Naive thymus-derived CD4-positive, alpha-beta T cell (primary cell): ENCODE data around the gene MARVELD1. TPM values are rescaled to one million over a fixed set of nuclear protein-coding genes. Genes with fewer than 3 reads are reported as not detected.
"Not testable (repeated sequence)": the region's sequence is repeated elsewhere in the genome, so short reads cannot be mapped to it uniquely, and the experiment has no call there.

Experiments
- ATAC-seq: fragments of 150-1000 bp; cut with Tn5 transposase; 2 replicates; pipeline ENCODE4 v1.10.0; 2021; ENCODE audit warnings: mild to moderate bottlenecking, moderate library complexity
- CTCF ChIA-PET: fragments of 350-600 bp; sonication (Branson Sonifier 250); formaldehyde crosslinking; loops from one replicate; lab custom pipeline; 2021; ENCODE audit warnings: antibody characterized with exemption; lab: Charles Lee
- POLR2A ChIA-PET: fragments of 350-600 bp; sonication (Branson Sonifier 250); formaldehyde crosslinking; loops from one replicate; lab custom pipeline; 2021; ENCODE audit warnings: antibody characterized with exemption, inconsistent platforms; lab: Charles Lee
- DNase-seq, 9 donors: peaks; one replicate each; pipeline versions ENCODE4 v3.0.0 to v3.0.0-alpha.2; 2020 to 2022; ENCODE audit warnings: mixed read lengths in 1 of 9
- H3K27ac ChIP-seq: one replicate; pipeline ENCODE4 v1.7.0; 2013; ENCODE audit warnings: mild to moderate bottlenecking, low read depth, low read length, moderate library complexity
- H3K27me3 ChIP-seq, 2 donors: one replicate each; pipeline ENCODE4 v1.7.0; 2013; ENCODE audit warnings: low read length in 2 of 2, mild to moderate bottlenecking in 2 of 2, moderate library complexity in 2 of 2; ENCODE audit not compliant: control insufficient read depth in 2 of 2, insufficient read depth in 2 of 2
- H3K36me3 ChIP-seq, 3 experiments: 1 replicate in 2 of 3; 2 replicates in 1 of 3; pipeline ENCODE4 v1.7.0; 2013; ENCODE audit warnings: low read length in 3 of 3, mild to moderate bottlenecking in 3 of 3, moderate library complexity in 1 of 3; ENCODE audit not compliant: insufficient read depth in 3 of 3, control insufficient read depth in 2 of 3
- H3K4me1 ChIP-seq, 2 donors: one replicate each; pipeline ENCODE4 v1.7.0; 2013; ENCODE audit warnings: low read length in 2 of 2, mild to moderate bottlenecking in 2 of 2, moderate library complexity in 1 of 2; ENCODE audit not compliant: control insufficient read depth in 2 of 2, insufficient read depth in 2 of 2
- H3K4me3 ChIP-seq: 2 replicates; pipeline ENCODE4 v1.7.0; 2013; ENCODE audit warnings: mild to moderate bottlenecking, low read length
- H3K9me3 ChIP-seq, 3 experiments: 1 replicate in 2 of 3; 2 replicates in 1 of 3; pipeline ENCODE4 v1.7.0; 2013; ENCODE audit warnings: low read length in 3 of 3; ENCODE audit not compliant: control insufficient read depth in 2 of 3
- H3K27ac Mint-ChIP-seq, 9 donors: one replicate each; pipeline ENCODE4 v1.8.0; 2020 to 2022; ENCODE audit warnings: mixed read lengths in 9 of 9, mild to moderate bottlenecking in 8 of 9, moderate library complexity in 5 of 9, inconsistent platforms in 2 of 9
- H3K27me3 Mint-ChIP-seq, 5 donors: one replicate each; pipeline ENCODE4 v1.8.0; 2021 to 2022; ENCODE audit warnings: mixed read lengths in 5 of 5, mild to moderate bottlenecking in 1 of 5
- H3K36me3 Mint-ChIP-seq, 5 donors: one replicate each; pipeline ENCODE4 v1.8.0; 2020 to 2022; ENCODE audit warnings: mixed read lengths in 5 of 5, mild to moderate bottlenecking in 3 of 5, inconsistent platforms in 1 of 5
- H3K4me1 Mint-ChIP-seq, 7 donors: one replicate each; pipeline ENCODE4 v1.8.0; 2020 to 2022; ENCODE audit warnings: mixed read lengths in 7 of 7, mild to moderate bottlenecking in 3 of 7, inconsistent platforms in 1 of 7
- H3K4me3 Mint-ChIP-seq, 10 donors: one replicate each; pipeline ENCODE4 v1.8.0; 2020 to 2022; ENCODE audit warnings: mild to moderate bottlenecking in 10 of 10, mixed read lengths in 10 of 10, moderate library complexity in 6 of 10, inconsistent platforms in 2 of 10
- H3K9me3 Mint-ChIP-seq, 11 donors: one replicate each; pipeline ENCODE4 v1.8.0; 2020 to 2022; ENCODE audit warnings: mixed read lengths in 11 of 11, mild to moderate bottlenecking in 4 of 11, inconsistent platforms in 1 of 11, moderate library complexity in 1 of 11
- intact Hi-C, 2 donors: fragments of 100-400 bp; cut with micrococcal nuclease; formaldehyde crosslinking; loops; one replicate each; pipeline ENCODE4 v1.15.1; 2023
- polyA plus RNA-seq, 2 donors: library from polyadenylated mRNA; unstranded; fragments of 300-500 nt; fragmentation: Illumina TruSeq; gene quantifications; one replicate each; pipeline ENCODE4 v1.2.3, GENCODE V29; 2021
- total RNA-seq, 6 experiments: library from RNA in 5 of 6; stranded (reverse) in 5 of 6; gene quantifications; 1 replicate in 5 of 6; 2 replicates in 1 of 6; pipeline ENCODE4 v1.2.3 and lab custom pipeline; 2021 to 2026

The MARVELD1 gene
- total and polyA plus RNA-seq, 7 experiments from 2014 or later, result 0.07 to 5.0 (median 1.1) TPM

- ATAC-seq (no peak), DNase-seq (no peak)
- H3K36me3 ChIP-seq, result no peaks in the 10 kb centered on the region
- peak overlapping the region; percentile 85 to 90 (median 88) for H3K4me3 Mint-ChIP-seq
- H3K4me3 ChIP-seq, result peak overlapping the region; percentile 80
- intact Hi-C loops, result loop anchor here (1.0 to 5.0 kb wide), 14 partner anchors 12 to 446 kb away; partner anchors contain the start of genes GOLGA7B (in 2 of the 2), MMS19 (in 2 of the 2), PI4K2A (in 2 of the 2) and R3HCC1L (in 2 of the 2)
- H3K36me3 Mint-ChIP-seq, result no peaks in the 10 kb centered on the region
- H3K27ac ChIP-seq, result peak overlapping the region; percentile 81
- ChIA-PET POLR2A (interaction anchor here (0.6 to 3.6 kb wide), 6 partner anchors 10 to 161 kb away, joined by 3 to 44 read pairs (median 6); partner anchors contain the start of genes GOLGA7B, MARVELD1 and ZFYVE27), CTCF (interaction anchor here (0.6 to 5.1 kb wide), 9 partner anchors 9 to 134 kb away, joined by 4 to 19 read pairs (median 9); no protein-coding TSS in a partner anchor)
- peaks cover 5 to 25% of the 10 kb centered on the region in 2 donors for H3K4me1 ChIP-seq
- H3K27me3 ChIP-seq, result no peaks in the 10 kb centered on the region
- no peaks in the 10 kb centered on the region for H3K9me3 ChIP-seq
- peaks cover 0 to 6% (median 0%) of the 10 kb centered on the region in 5 donors for H3K27me3 Mint-ChIP-seq
- peaks cover 0 to 1% (median 0%) of the 10 kb centered on the region in 11 donors for H3K9me3 Mint-ChIP-seq
- H3K27ac Mint-ChIP-seq, result peak overlapping the region; percentile 28 to 96 (median 91)
- H3K4me1 Mint-ChIP-seq, result peaks cover 9 to 30% (median 19%) of the 10 kb centered on the region in 7 donors
Observed at GRCh38 chr10:97687785-97688781, 25.4 kb upstream of the MARVELD1 start.

- H3K27ac ChIP-seq, result no peak overlapping the region
- H3K36me3 Mint-ChIP-seq, result no peaks in the 10 kb centered on the region
- no peaks in the 10 kb centered on the region for H3K36me3 ChIP-seq
- CTCF ChIA-PET, result interaction anchor here (5.1 kb wide), 1 partner anchor 43 kb away, joined by 19 read pairs; no protein-coding TSS in a partner anchor
- peaks cover 0 to 1% (median 0%) of the 10 kb centered on the region in 11 donors for H3K9me3 Mint-ChIP-seq
- ATAC-seq (peak; percentile 17), DNase-seq (no peak)
- H3K4me1 Mint-ChIP-seq, result peaks cover 9 to 30% (median 19%) of the 10 kb centered on the region in 7 donors
- H3K4me3 ChIP-seq, result no peak overlapping the region
- H3K27me3 Mint-ChIP-seq, result peaks cover 0 to 11% (median 0%) of the 10 kb centered on the region in 5 donors
- H3K4me1 ChIP-seq, result peaks cover 5 to 25% of the 10 kb centered on the region in 2 donors
- no peaks in the 10 kb centered on the region for H3K9me3 ChIP-seq
- POLR2A ChIA-PET, result no interaction called here
- no peak overlapping the region for H3K27ac Mint-ChIP-seq
- H3K27me3 ChIP-seq, result no peaks in the 10 kb centered on the region
- intact Hi-C loops, result loop anchor here in 1 of 2 donors (5.0 kb wide), 2 partner anchors 158 to 443 kb away; partner anchors contain the start of genes GOLGA7B and R3HCC1L
- no peak overlapping the region for H3K4me3 Mint-ChIP-seq
Observed at GRCh38 chr10:97689559-97690020, 23.9 kb upstream of the MARVELD1 start.

GRCh38 chr10:97690133-97690532 is 23.4 kb upstream of the MARVELD1 start:
- Mint-ChIP-seq H3K27ac (no peak overlapping the region), H3K4me1 (peaks cover 9 to 27% (median 15%) of the 10 kb centered on the region in 7 donors), H3K36me3 (no peaks in the 10 kb centered on the region), H3K9me3 (peaks cover 0 to 1% (median 0%) of the 10 kb centered on the region in 11 donors), H3K4me3 (no peak overlapping the region), H3K27me3 (peaks cover 0 to 12% (median 0%) of the 10 kb centered on the region in 5 donors)
- ChIA-PET POLR2A (no interaction called here), CTCF (interaction anchor here (5.1 kb wide), 1 partner anchor 42 kb away, joined by 19 read pairs; no protein-coding TSS in a partner anchor)
- H3K27ac ChIP-seq, result no peak overlapping the region
- H3K9me3 ChIP-seq, result no peaks in the 10 kb centered on the region
- H3K4me1 ChIP-seq, result peaks cover 5 to 20% of the 10 kb centered on the region in 2 donors
- intact Hi-C loops, result no loop called here
- ATAC-seq (no peak), DNase-seq (no peak)
- H3K4me3 ChIP-seq, result no peak overlapping the region
- no peaks in the 10 kb centered on the region for H3K27me3 ChIP-seq
- H3K36me3 ChIP-seq, result no peaks in the 10 kb centered on the region

GRCh38 chr10:97698072-97698655 is 15.4 kb upstream of the MARVELD1 start:
- H3K4me3 ChIP-seq, intact Hi-C loops, H3K4me1 ChIP-seq, H3K27ac Mint-ChIP-seq, H3K4me1 Mint-ChIP-seq, H3K4me3 Mint-ChIP-seq, ATAC-seq, H3K36me3 Mint-ChIP-seq, H3K9me3 ChIP-seq, H3K9me3 Mint-ChIP-seq, H3K27ac ChIP-seq, H3K27me3 ChIP-seq, H3K36me3 ChIP-seq, DNase-seq: not testable (repeated sequence)
- ChIA-PET CTCF (interaction anchor here (1.1 to 2.0 kb wide), 2 partner anchors 10 to 11 kb away, joined by 3 to 5 read pairs; partner anchors contain the start of gene AVPI1), POLR2A (interaction anchor here (1.5 kb wide), 1 partner anchor 11 kb away, joined by 6 read pairs; the partner anchor contains the start of gene AVPI1)
- peaks cover 0 to 15% (median 4%) of the 10 kb centered on the region in 5 donors for H3K27me3 Mint-ChIP-seq

GRCh38 chr10:97701438-97702069 is 12.0 kb upstream of the MARVELD1 start:
- Mint-ChIP-seq H3K9me3 (peaks cover 0 to 2% (median 0%) of the 10 kb centered on the region in 11 donors), H3K27me3 (peaks cover 0 to 19% (median 6%) of the 10 kb centered on the region in 5 donors), H3K27ac (no peak overlapping the region), H3K36me3 (no peaks in the 10 kb centered on the region), H3K4me1 (peaks cover 0 to 6% (median 0%) of the 10 kb centered on the region in 7 donors), H3K4me3 (no peak overlapping the region)
- Histone ChIP-seq H3K27ac (no peak overlapping the region), H3K4me1 (no peaks in the 10 kb centered on the region), H3K9me3 (no peaks in the 10 kb centered on the region), H3K36me3 (no peaks in the 10 kb centered on the region), H3K4me3 (no peak overlapping the region), H3K27me3 (no peaks in the 10 kb centered on the region)
- ChIA-PET CTCF (interaction anchor here (0.6 to 3.6 kb wide), 21 partner anchors 8 to 374 kb away, joined by 3 to 37 read pairs (median 5); partner anchors contain the start of genes AVPI1 and ZFYVE27), POLR2A (interaction anchor here (0.9 to 1.6 kb wide), 4 partner anchors 15 to 35 kb away, joined by 3 to 5 read pairs (median 4); partner anchors contain the start of genes AVPI1 and ZFYVE27)
- intact Hi-C loops, result loop anchor here (1.0 to 10.0 kb wide), 8 partner anchors 13 to 344 kb away; partner anchors contain the start of gene AVPI1 (in 2 of the 2)
- peak in 8 of 9 donors; percentile 35 to 66 (median 56) for DNase-seq
- peak; percentile 97 for ATAC-seq
